ENCODE measurements around the gene POLA1.
A peak's percentile ranks its signal among the peaks of the same experiment; 100 is the strongest.

POLA1 gene

DNA sequence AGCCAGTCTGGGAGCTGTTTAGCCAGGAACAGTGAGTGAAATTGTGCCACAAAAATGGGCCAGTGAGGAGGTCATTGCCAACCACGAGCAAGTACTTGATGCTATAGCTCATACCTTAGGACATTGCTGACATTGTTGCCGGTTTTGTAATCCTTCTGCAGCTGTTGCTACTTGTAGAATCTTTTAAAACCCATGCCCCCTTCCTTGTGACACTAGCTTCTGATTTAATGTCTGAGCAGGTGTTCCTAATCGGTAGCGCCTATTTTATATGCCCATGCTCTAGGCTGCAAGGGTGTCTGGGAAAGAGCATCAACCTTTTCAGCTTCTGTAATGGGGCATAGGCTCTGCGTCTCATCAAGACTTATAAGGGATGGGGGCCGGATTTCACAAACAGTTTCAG lies 2.6 kb downstream of the POLA1 start:
- DNase-seq (ENCODE audit: low spot score), result no peak

DNA sequence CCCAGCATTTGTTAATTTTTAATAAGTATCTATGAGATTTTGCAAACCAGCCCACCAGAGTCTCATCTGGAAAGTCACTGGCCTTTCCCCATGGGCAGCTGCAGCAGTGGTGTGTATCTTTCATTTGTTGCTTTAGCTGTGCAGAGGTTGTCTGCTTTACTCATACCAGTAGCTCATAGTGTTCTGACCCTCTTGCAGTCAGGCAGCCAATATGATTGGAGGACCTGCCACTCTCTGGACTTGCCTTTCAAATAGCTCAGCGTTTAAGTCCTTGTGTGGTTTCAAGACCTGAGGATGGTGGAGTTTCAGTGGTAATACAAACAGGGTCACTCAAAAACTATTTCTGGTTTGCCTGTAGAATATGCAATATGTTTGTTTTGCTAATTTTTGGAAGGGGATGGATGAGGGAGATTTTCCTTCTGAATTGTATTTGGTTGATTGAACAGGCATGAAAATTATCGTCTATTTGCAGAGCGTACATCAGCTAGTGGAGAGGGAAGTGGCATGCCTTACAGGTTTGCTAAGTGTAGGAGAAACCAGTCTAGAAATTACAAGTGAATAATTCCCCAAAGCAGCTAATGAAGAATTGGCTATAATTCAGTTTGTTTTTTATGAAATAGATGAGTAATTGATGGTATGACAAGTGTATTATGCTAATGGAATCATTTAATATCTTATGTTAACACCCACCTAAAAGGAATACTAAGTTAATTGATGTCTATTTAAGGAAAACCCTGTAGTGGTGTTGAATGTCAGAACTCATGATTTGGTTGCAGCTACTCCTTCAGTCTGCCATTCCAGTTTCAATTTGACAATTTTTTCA lies 8.9 kb downstream of the POLA1 start:
- DNase-seq (ENCODE audit: low spot score), result no peak

DNA sequence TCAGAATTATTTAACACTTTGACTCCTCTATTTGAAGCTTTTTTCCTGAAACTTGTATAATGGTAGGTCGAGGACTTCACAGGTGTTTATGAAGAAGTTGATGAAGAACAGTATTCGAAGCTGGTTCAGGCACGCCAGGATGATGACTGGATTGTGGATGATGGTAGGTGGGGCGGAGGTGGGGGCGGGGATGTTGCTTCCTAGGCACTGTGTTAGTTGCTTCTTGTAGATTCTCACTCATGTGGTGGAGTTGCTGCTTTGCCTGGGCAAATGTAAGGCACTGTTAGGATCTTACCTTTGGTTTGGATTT lies 9.4 kb downstream of the POLA1 start:
- no peak for DNase-seq (ENCODE audit: low spot score)

GRCh38 chrX:24718771-24719170 lies 25.1 kb downstream of the POLA1 start:
- DNase-seq (ENCODE audit: low spot score), result no peak

GRCh38 chrX:24720036-24720435 lies 26.3 kb downstream of the POLA1 start:
- DNase-seq (ENCODE audit: low spot score), result no peak

DNA sequence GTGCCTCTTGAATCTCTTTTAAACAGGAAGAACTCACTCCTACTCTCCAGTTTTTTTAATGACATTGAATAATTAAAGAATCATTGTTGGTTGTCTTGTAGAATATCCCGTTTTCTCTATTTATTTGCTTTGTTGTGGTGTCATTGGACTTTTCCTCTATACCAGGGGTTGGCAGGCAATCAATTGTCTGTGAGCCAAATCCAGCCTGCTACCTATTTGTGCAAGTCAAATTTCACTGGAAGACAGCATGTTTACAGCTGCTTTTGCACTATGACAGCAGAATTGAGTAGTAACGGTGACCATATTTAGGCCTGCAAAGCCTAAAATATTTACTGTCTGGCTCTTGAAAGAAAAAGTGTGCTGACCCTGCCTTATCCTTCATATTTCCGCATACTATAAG lies 34.8 kb downstream of the POLA1 start:
- no peak for DNase-seq (ENCODE audit: low spot score)

GRCh38 chrX:24732766-24733500 lies 39.2 kb downstream of the POLA1 start:
- DNase-seq (ENCODE audit: low spot score), result no peak

- no peak for DNase-seq (ENCODE audit: low spot score)
These were observed 47.6 kb downstream of the POLA1 start for GRCh38 chrX:24741330-24741729.

DNA sequence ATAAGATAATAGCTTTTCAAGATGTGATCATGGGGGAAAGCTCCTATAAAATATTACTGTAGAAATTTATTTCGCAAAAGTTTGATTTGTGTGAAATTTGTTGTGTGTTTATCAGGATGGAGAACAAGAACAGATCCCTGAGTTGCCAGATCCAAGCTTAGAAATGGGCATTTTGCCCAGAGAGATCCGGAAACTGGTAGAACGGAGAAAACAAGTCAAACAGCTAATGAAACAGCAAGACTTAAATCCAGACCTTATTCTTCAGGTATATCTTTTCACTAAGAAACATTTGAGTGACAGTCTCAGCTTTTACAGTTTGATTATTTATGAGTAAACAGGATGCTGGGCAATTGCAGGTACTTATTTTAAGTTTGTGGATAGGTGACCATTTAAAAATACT lies 54.5 kb downstream of the POLA1 start:
- DNase-seq (ENCODE audit: low spot score), result no peak

- no peak for DNase-seq (ENCODE audit: low spot score)
These were observed 66.1 kb downstream of the POLA1 start for GRCh38 chrX:24759786-24760185.

DNA sequence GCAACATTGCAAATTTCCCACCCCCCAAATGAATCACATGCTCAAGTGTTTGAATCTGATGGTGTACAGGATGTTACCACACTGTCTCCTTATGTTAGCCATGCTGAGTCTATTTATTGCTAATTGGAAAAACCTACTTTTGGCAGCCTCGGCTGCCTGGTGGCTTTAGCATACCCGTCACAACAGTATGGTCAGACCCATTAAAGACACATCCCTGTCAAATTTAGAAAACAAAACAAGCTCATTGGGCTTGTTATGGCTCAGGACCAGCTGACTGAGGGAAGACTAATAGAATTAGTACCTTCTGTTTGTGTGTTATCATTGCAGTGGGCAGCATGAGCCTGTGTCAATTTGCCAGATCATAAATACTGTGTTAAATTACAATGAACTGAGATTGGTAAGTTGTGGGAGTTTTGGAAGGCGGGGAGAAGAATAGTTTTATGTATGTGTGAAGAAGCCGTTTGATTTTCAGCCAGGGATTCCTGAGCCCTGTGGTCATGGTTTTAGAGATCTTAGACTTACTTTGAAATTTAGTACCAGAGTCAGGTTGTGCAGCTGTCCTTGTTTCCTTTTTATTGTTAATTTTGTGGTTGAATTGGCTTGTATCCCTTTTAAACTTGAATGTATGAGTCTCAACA lies 66.8 kb downstream of the POLA1 start:
- DNase-seq (ENCODE audit: low spot score), result no peak

- no peak for DNase-seq (ENCODE audit: low spot score)
These were observed 67.6 kb downstream of the POLA1 start for GRCh38 chrX:24761306-24761705.

DNA sequence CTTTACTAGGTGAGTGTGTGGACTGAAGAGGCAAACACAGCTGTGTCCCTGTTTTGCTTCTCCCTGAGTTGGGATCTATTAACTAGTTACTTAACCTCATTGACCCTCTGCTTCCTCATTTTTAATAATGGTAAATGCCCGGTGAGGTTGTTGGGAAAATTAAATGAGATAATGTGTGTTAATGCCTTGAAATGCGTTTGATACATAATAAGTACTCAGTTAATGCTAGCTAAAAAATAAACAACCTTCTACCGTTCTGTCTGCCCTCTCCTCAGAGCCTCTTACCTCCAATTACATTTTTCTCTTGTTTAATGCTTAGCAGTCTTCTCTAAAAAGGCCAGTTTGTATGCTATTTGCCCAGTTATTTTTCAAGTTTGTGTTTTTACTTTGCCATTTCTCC lies 70.3 kb downstream of the POLA1 start:
- no peak for DNase-seq (ENCODE audit: low spot score)

DNA sequence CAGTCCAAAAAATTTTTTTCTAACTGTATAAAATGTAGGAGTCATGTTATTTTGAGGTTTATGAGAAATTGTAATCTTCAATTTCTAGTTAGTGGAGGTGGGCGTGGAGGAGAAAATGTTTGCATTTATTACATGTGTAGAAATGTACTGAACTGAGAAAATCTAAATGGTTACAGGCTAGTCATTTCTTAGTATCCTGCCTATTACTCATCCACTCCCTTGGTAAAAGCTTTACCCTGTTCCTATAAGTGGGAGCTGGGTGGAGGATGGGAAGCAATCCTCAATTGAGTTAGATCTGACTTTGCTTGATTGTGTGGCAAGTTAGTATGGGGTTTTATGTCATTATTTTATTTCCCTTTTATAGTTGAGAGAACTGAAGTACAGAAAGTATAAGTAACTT lies 73.8 kb downstream of the POLA1 start:
- DNase-seq (ENCODE audit: low spot score), result no peak

GRCh38 chrX:24768556-24768955 lies 74.8 kb downstream of the POLA1 start:
- no peak for DNase-seq (ENCODE audit: low spot score)

GRCh38 chrX:24774650-24775049 lies 80.9 kb downstream of the POLA1 start:
- no peak for DNase-seq (ENCODE audit: low spot score)

DNA sequence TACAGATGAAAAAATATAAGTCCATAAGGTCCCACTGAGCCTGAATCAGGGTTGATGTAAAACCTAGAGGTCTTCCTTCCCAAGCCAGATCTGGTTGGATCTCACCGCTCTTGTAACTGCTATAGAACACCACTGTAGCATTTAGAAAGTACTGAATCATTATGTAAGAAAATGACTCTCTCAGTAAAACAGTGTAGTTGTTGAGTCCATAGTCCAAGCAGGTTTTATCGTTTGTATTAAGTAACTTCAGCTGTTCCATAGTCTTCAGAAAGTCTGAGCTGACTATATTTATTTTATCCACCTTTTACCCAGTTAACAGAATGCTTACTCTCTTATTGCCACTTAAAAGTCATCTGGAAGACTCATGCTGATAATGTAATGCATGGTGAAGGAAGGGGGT lies 82.2 kb downstream of the POLA1 start:
- DNase-seq (ENCODE audit: low spot score), result no peak

- peak; percentile 68 for DNase-seq (ENCODE audit: low spot score)
These were observed 83.9 kb downstream of the POLA1 start for GRCh38 chrX:24777660-24778059.

DNA sequence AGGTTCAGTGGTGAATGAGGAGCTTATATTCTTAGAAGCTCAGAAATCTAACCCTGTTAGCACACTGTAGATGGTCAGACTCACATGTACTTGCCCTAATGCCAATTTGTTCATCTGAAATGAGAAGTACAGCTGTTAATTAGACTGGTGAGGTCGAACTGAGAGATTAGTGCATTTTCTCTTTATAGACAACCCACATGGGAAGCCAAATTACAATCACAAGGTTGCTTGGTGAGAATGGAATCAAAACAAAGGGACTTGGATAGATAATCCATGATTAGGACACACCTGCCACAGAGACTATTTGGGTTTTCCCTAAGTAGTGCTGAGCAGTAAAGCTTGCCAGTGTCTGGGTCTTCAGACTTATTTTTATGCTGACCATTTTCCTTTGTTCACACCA lies 88.3 kb downstream of the POLA1 start:
- DNase-seq (ENCODE audit: low spot score), result no peak

DNA sequence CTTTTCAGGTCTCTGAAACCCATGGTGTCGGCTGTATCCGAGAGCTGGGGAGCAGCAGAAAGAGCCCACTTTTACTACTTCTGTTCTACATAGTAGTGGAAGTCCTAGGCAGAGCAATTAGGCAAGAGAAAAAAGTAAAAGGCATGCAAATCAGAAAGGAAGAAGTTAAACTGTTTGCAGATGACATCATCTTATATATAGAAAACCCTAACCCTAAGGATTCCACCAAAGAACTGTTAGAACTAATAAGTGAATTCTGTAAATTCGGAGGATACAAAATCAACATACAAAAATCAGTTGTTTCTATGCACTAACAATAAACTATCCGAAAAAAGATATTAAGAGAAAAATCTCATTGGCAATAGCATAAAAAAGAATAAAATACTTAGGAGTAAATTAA lies 95.3 kb downstream of the POLA1 start:
- no peak for DNase-seq (ENCODE audit: low spot score)

GRCh38 chrX:24790166-24790565 lies 96.4 kb downstream of the POLA1 start:
- DNase-seq (ENCODE audit: low spot score), result no peak

- no peak for DNase-seq (ENCODE audit: low spot score)
These were observed 102.5 kb downstream of the POLA1 start for GRCh38 chrX:24796204-24796603.

- no peak for DNase-seq (ENCODE audit: low spot score)
These were observed 105.4 kb downstream of the POLA1 start for GRCh38 chrX:24799078-24799477.

All from NAMALWA (cell line).